Mammary epithelial cell (primary cell): ENCODE results near the gene RIMBP3B.
"Not testable (repeated sequence)": the region's sequence is repeated elsewhere in the genome, so short reads cannot be mapped to it uniquely, and the experiment has no call there.

Source experiments
- EZH2 ChIP-seq: IDR thresholded peaks from 2 replicates; pipeline ENCODE4 v1.6.1; 2012; ENCODE audit warnings: low read length, inconsistent platforms, borderline replicate concordance
- TF ChIP-seq, protein P1 (sequence below), 2 donors: IDR thresholded peaks in 1 of 2; conservative IDR thresholded peaks in 1 of 2; 2 replicates each; pipeline ENCODE4 v1.5.1; 2011 to 2012; ENCODE audit warnings: inconsistent platforms in 2 of 2, low read length in 2 of 2, mild to moderate bottlenecking in 2 of 2, control low read depth in 1 of 2, low read depth in 1 of 2; ENCODE audit not compliant: insufficient read depth in 1 of 2; ENCODE audit errors: extremely low read depth in 1 of 2

DNA sequence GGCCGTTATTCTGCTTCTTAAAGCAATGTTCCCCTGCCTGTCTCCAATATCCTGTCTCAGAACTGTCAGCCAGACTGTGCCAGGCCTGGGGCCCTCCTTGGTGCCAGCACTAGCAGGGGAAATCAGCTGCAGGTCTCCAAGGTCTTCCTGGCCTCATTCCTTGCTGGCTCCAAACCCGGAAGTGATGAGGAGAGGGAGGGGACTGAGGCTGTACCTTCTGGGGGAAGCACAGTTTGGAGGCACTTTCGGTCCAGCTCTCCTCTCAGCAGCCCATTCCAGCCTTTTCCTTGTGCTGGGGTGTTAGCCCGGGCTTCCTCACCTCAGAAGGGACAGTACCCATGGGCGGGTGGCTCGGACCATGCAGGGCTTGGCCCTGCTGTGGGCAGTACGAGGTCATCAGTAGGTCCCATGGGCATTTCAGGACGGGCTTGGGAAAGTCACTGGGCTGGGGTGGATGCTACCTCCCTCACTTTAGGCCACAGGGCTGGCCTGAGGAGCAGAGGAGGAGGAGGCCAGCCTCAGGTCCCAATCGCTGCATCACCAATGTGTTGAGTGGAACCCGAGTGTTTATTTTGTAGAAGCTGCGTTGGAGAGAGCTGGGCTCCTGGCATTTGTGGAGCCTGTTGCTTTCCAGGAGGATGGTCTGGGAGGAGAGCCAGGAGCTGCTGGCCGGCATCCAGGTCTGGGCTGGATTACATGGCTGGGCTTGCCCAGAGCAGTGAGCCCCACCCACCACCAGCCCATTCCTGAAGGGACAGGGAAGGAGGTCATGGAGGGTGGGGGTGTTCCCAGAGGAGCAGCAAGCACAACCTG lies 52.7 kb downstream of the RIMBP3B start:
- TF ChIP-seq, protein P1, sequence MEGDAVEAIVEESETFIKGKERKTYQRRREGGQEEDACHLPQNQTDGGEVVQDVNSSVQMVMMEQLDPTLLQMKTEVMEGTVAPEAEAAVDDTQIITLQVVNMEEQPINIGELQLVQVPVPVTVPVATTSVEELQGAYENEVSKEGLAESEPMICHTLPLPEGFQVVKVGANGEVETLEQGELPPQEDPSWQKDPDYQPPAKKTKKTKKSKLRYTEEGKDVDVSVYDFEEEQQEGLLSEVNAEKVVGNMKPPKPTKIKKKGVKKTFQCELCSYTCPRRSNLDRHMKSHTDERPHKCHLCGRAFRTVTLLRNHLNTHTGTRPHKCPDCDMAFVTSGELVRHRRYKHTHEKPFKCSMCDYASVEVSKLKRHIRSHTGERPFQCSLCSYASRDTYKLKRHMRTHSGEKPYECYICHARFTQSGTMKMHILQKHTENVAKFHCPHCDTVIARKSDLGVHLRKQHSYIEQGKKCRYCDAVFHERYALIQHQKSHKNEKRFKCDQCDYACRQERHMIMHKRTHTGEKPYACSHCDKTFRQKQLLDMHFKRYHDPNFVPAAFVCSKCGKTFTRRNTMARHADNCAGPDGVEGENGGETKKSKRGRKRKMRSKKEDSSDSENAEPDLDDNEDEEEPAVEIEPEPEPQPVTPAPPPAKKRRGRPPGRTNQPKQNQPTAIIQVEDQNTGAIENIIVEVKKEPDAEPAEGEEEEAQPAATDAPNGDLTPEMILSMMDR (conservative IDR thresholded peaks at IDR 0.05 in 1 of 2, IDR thresholded peaks at IDR 0.05 in 1 of 2; ENCODE audit: extremely low read depth in 1 of 2, insufficient read depth in 1 of 2, low read depth in 1 of 2, low read length in 2 of 2), result not testable (repeated sequence)
- not testable (repeated sequence) for TF ChIP-seq EZH2
